Natural killer cell (primary cell): ENCODE data around the gene CDH11. TPM values are rescaled to one million over a fixed set of nuclear protein-coding genes. Genes with fewer than 3 reads are reported as not detected.

ENCODE experiments used
- ATAC-seq, 3 donors: fragments of 150-1000 bp in 2 of 3; fragments of 200-7000 bp in 1 of 3; cut with Tn5 transposase; 1 replicate in 1 of 3; 2 replicates in 2 of 3; pipeline ENCODE4 v1.10.0; 2021; ENCODE audit warnings: mild to moderate bottlenecking in 2 of 3, moderate library complexity in 2 of 3
- DNase-seq, 2 donors: peaks; one replicate each; pipeline versions ENCODE4 v3.0.0 to v3.0.0-alpha.2; 2013 to 2021; ENCODE audit warnings: mixed read lengths in 1 of 2
- H3K27ac ChIP-seq: one replicate; pipeline ENCODE4 v1.5.1; 2013; ENCODE audit warnings: mild to moderate bottlenecking, low read length
- H3K27me3 ChIP-seq: one replicate; pipeline ENCODE4 v1.6.1; 2013; ENCODE audit warnings: low read length; ENCODE audit not compliant: control insufficient read depth, insufficient read depth
- H3K36me3 ChIP-seq: one replicate; pipeline ENCODE4 v1.6.1; 2013; ENCODE audit warnings: low read length; ENCODE audit not compliant: control insufficient read depth, insufficient read depth
- H3K4me1 ChIP-seq: one replicate; pipeline ENCODE4 v1.6.1; 2013; ENCODE audit warnings: low read length; ENCODE audit not compliant: control insufficient read depth, insufficient read depth
- H3K4me3 ChIP-seq: one replicate; pipeline ENCODE4 v1.5.1; 2013; ENCODE audit warnings: low read length
- H3K9me3 ChIP-seq: one replicate; pipeline ENCODE4 v1.6.1; 2013; ENCODE audit warnings: low read length; ENCODE audit not compliant: control insufficient read depth, insufficient read depth
- H3K27ac Mint-ChIP-seq, 2 donors: one replicate each; pipeline ENCODE4 v1.8.0; 2022; ENCODE audit warnings: mild to moderate bottlenecking in 2 of 2, mixed read lengths in 2 of 2, moderate library complexity in 1 of 2
- H3K27me3 Mint-ChIP-seq, 2 donors: one replicate each; pipeline ENCODE4 v1.8.0; 2022; ENCODE audit warnings: low read depth in 2 of 2, mixed read lengths in 2 of 2
- H3K36me3 Mint-ChIP-seq: one replicate; pipeline ENCODE4 v1.8.0; 2022; ENCODE audit warnings: mixed read lengths
- H3K4me1 Mint-ChIP-seq, 2 donors: one replicate each; pipeline ENCODE4 v1.8.0; 2022; ENCODE audit warnings: mixed read lengths in 2 of 2
- H3K4me3 Mint-ChIP-seq: one replicate; pipeline ENCODE4 v1.8.0; 2022; ENCODE audit warnings: mild to moderate bottlenecking, moderate library complexity, mixed read lengths
- H3K9me3 Mint-ChIP-seq, 2 donors: one replicate each; pipeline ENCODE4 v1.8.0; 2022; ENCODE audit warnings: mixed read lengths in 2 of 2
- CTCF ChIP-seq: fragments of 200-600 bp; IDR thresholded peaks from one replicate; pipeline ENCODE4 v1.8.0; 2022; ENCODE audit warnings: antibody characterized with exemption
- WGBS: methylation state at CpG from one replicate; pipeline ENCODE4 v1.1.7; 2013; ENCODE audit warnings: missing lambda C conversion rate; ENCODE audit not compliant: insufficient coverage; 5-methylcytosine and 5-hydroxymethylcytosine counted together
- intact Hi-C: fragments of 100-400 bp; cut with micrococcal nuclease; formaldehyde crosslinking; loops from one replicate; pipeline ENCODE4 v1.14.2; 2022
- total RNA-seq, 4 donors: library from RNA; stranded (reverse); fragments of 120-200 nt in 1 of 4; gene quantifications; one replicate each; pipeline versions ENCODE4 v1.2.3 to v1.2.4, GENCODE V29; 2013 to 2022

CDH11 gene
- total RNA-seq, 3 donors from 2014 or later (not counting 1 experiment from before 2014, with no cell fraction given): not detected

GRCh38 chr16:65102326-65102725, 19.5 kb downstream of the CDH11 start:
- Histone ChIP-seq H3K4me3 (no peak overlapping the region), H3K9me3 (no peaks in the 10 kb centered on the region), H3K36me3 (no peaks in the 10 kb centered on the region), H3K4me1 (no peaks in the 10 kb centered on the region), H3K27ac (no peak overlapping the region), H3K27me3 (no peaks in the 10 kb centered on the region)
- H3K27ac Mint-ChIP-seq: no peak overlapping the region
- no peaks in the 10 kb centered on the region for H3K27me3 Mint-ChIP-seq
- no peak for TF ChIP-seq CTCF
- ATAC-seq (no peak), DNase-seq (no peak)
- H3K4me3 Mint-ChIP-seq: no peak overlapping the region
- intact Hi-C loops: no loop called here
- 47% methylated on average over 1 of the region's 1 CpG for WGBS
- peaks cover 3 to 9% of the 10 kb centered on the region in 2 donors for H3K9me3 Mint-ChIP-seq
- H3K36me3 Mint-ChIP-seq: no peaks in the 10 kb centered on the region
- H3K4me1 Mint-ChIP-seq: no peaks in the 10 kb centered on the region

DNA sequence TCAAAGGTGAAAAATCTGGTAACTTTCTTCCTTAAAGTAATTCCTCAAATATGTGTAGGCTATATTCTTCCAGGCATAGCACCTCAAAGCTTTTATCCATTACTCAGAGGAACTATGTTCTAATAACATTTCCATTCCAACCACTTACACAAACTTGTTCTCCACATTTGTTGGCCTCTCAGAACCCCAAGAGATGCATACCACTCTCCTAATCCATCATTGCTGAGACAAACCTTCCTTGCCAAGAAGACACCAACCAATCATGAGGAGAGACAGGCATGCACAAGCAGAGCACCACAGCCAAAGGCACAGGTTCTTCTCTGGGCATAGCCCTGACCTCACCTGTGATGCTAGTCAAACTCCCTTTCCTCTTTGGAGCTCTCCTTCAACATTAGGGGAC, 20.9 kb downstream of the CDH11 start:
- peaks cover 3 to 9% of the 10 kb centered on the region in 2 donors for H3K9me3 Mint-ChIP-seq
- Histone ChIP-seq H3K27me3 (no peaks in the 10 kb centered on the region), H3K4me3 (no peak overlapping the region), H3K36me3 (no peaks in the 10 kb centered on the region), H3K9me3 (no peaks in the 10 kb centered on the region), H3K4me1 (no peaks in the 10 kb centered on the region), H3K27ac (no peak overlapping the region)
- H3K4me3 Mint-ChIP-seq: no peak overlapping the region
- no peaks in the 10 kb centered on the region for H3K27me3 Mint-ChIP-seq
- H3K4me1 Mint-ChIP-seq: no peaks in the 10 kb centered on the region
- TF ChIP-seq CTCF: no peak
- H3K27ac Mint-ChIP-seq: no peak overlapping the region
- no peak for DNase-seq
- H3K36me3 Mint-ChIP-seq: no peaks in the 10 kb centered on the region
- no peak for ATAC-seq
- intact Hi-C loops: no loop called here

DNA sequence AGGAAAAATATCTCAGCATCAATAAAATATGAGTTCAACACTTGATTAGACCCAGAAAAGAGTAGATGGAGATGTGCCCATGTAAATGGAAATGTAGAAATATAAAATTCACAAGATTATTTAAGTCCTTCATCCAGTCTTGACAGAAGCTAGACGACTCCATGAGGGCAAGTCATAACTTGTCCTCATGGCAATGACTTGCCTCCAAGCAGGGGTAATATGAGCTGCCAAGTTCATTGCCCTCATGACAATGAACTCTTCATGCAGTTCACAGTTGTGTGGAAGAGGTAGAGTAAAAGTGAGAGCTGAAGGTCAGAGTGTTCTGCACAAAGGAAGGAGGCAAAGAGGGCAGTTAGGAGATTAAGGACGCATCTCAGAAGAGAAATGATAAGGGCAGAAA, 22.3 kb downstream of the CDH11 start:
- 88% methylated on average over 2 of the region's 2 CpGs for WGBS
- Mint-ChIP-seq H3K27ac (no peak overlapping the region), H3K27me3 (no peaks in the 10 kb centered on the region), H3K4me3 (no peak overlapping the region), H3K4me1 (no peaks in the 10 kb centered on the region), H3K9me3 (peaks cover 3 to 9% of the 10 kb centered on the region in 2 donors), H3K36me3 (no peaks in the 10 kb centered on the region)
- H3K4me1 ChIP-seq: no peaks in the 10 kb centered on the region
- H3K4me3 ChIP-seq: no peak overlapping the region
- DNase-seq (no peak), ATAC-seq (no peak)
- intact Hi-C loops: no loop called here
- no peaks in the 10 kb centered on the region for H3K9me3 ChIP-seq
- H3K36me3 ChIP-seq: no peaks in the 10 kb centered on the region
- H3K27ac ChIP-seq: no peak overlapping the region
- no peak for TF ChIP-seq CTCF
- H3K27me3 ChIP-seq: no peaks in the 10 kb centered on the region

GRCh38 chr16:65098916-65099315, 22.9 kb downstream of the CDH11 start:
- no peaks in the 10 kb centered on the region for H3K36me3 ChIP-seq
- H3K27me3 ChIP-seq: no peaks in the 10 kb centered on the region
- ATAC-seq: no peak
- no peak for DNase-seq
- TF ChIP-seq CTCF: no peak
- no peak overlapping the region for H3K4me3 ChIP-seq
- H3K4me3 Mint-ChIP-seq: no peak overlapping the region
- no peaks in the 10 kb centered on the region for H3K9me3 ChIP-seq
- no peak overlapping the region for H3K27ac Mint-ChIP-seq
- no peaks in the 10 kb centered on the region for H3K4me1 ChIP-seq
- intact Hi-C loops: no loop called here
- WGBS: 91% methylated on average over 2 of the region's 3 CpGs
- H3K9me3 Mint-ChIP-seq: peaks cover 3 to 9% of the 10 kb centered on the region in 2 donors
- H3K27ac ChIP-seq: no peak overlapping the region
- H3K27me3 Mint-ChIP-seq: no peaks in the 10 kb centered on the region
- no peaks in the 10 kb centered on the region for H3K36me3 Mint-ChIP-seq
- no peaks in the 10 kb centered on the region for H3K4me1 Mint-ChIP-seq
